Urinary bladder (tissue), 4 donors: ENCODE measurements around the gene INPPL1. TPM values are rescaled to one million over a fixed set of nuclear protein-coding genes. Genes with fewer than 3 reads are reported as not detected.

Experiments
- DNase-seq: peaks from one replicate; pipeline ENCODE4 v3.0.0-alpha.2; 2015; ENCODE audit errors: extremely low spot score
- H3K27ac ChIP-seq: one replicate; pipeline ENCODE4 v1.5.1; 2013; ENCODE audit warnings: low read depth, mild to moderate bottlenecking, moderate library complexity
- H3K36me3 ChIP-seq: one replicate; pipeline ENCODE4 v1.6.1; 2013; ENCODE audit warnings: mild to moderate bottlenecking, moderate library complexity; ENCODE audit not compliant: insufficient read depth
- H3K4me1 ChIP-seq: one replicate; pipeline ENCODE4 v1.6.1; 2013; ENCODE audit warnings: mild to moderate bottlenecking, moderate library complexity; ENCODE audit not compliant: insufficient read depth
- H3K4me3 ChIP-seq: one replicate; pipeline ENCODE4 v1.5.1; 2013; ENCODE audit warnings: low read depth, low read length
- WGBS: extraction: QIAGEN DNeasy Blood & Tissue Kit; methylation state at CpG from one replicate; pipeline ENCODE4 v1.1.7; 2013; 5-methylcytosine and 5-hydroxymethylcytosine counted together
- polyA plus RNA-seq: library from polyadenylated mRNA; stranded (reverse); fragments of 200-250 nt; gene quantifications from one replicate; pipeline ENCODE4 v1.2.3, GENCODE V29; 2013
- total RNA-seq: library from RNA; depleted of rRNA; stranded (reverse); fragments of >200 nt; gene quantifications from one replicate; pipeline ENCODE4 v1.2.3, GENCODE V29; 2014
- donor health status: healthy with polysubstance abuse.
- donor health status: healthy.

The INPPL1 gene
- total and polyA plus RNA-seq, 2 donors, result 40.2 to 86.0 TPM

GRCh38 chr11:72233056-72233772 is 8.6 kb downstream of the INPPL1 start:
- Histone ChIP-seq H3K36me3 (peaks cover 7% of the 10 kb centered on the region), H3K27ac (no peak overlapping the region), H3K4me1 (no peaks in the 10 kb centered on the region), H3K4me3 (no peak overlapping the region)
- DNase-seq, result no peak
- WGBS, result 90% methylated on average over 13 of the region's 13 CpGs

DNA sequence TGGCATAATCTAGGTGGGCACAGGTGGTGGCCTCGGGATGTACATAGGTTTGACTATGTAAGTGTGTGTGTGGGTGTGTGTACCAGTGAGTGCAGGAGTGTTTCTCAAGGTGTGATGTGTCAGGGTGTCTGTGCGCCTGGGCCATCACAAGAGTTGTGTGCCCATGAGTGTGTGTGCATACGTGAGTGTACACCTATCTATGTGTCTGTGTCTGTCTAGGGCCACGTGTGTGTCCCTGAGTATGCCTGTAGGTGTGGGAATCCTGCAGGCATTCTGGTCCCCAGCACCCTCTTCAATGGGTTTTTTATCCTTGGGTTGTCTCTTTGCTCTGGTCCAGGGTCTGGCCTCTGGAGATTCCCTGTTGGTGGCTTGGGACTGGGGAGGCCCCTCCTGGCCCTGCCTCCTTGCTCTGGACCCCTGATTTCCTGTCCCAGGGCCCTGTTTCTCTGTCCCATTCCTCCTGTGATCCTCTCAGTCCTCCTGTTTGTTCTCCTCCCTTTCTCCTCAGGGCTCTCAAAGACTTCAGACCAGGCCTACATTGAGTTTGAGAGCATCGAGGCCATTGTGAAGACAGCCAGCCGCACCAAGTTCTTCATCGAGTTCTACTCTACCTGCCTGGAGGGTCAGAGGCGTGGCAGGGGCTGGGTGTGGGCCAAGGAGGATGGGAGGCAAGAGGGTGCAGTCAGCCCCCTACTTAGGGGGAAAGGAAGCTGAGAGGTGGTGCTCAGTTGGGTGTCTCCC is 9.4 kb downstream of the INPPL1 start:
- DNase-seq, result no peak
- Histone ChIP-seq H3K4me1 (no peaks in the 10 kb centered on the region), H3K27ac (no peak overlapping the region), H3K4me3 (no peak overlapping the region), H3K36me3 (peaks cover 7% of the 10 kb centered on the region)
- 90% methylated on average over 8 of the region's 8 CpGs for WGBS

DNA sequence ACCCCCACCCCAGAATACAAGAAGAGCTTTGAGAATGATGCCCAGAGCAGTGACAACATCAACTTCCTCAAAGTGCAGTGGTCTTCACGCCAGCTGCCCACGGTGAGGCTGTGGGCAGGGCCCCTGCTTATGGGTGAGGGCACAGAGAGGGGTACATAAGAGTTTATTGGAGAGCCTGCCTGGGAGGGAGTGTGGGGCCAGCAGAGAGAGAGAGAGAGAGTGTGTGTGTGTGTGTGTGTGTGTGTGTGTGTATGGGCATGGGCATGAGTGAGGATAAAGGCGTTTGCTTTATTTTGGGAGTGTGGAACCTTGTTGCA is 9.9 kb downstream of the INPPL1 start:
- 72% methylated on average over 3 of the region's 3 CpGs for WGBS
- Histone ChIP-seq H3K4me1 (no peaks in the 10 kb centered on the region), H3K36me3 (peaks cover 7% of the 10 kb centered on the region), H3K27ac (no peak overlapping the region), H3K4me3 (no peak overlapping the region)
- no peak for DNase-seq

DNA sequence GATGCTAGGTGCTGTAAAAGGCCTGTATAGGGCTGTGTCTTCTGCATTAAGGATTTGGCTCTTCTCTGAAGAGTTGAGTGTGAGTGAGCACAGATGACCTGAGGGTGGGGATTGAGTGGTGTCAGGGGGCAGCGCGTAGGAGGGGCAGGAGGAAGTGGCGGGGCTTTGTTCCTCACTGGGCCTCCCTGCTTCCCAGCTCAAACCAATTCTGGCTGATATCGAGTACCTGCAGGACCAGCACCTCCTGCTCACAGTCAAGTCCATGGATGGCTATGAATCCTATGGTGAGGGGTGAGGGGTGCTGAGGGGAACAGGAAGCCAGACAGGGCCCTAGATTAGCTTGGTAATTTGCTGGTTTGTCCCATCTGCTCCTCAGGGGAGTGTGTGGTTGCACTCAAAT is 10.4 kb downstream of the INPPL1 start:
- Histone ChIP-seq H3K27ac (no peak overlapping the region), H3K4me1 (no peaks in the 10 kb centered on the region), H3K36me3 (peaks cover 7% of the 10 kb centered on the region), H3K4me3 (no peak overlapping the region)
- WGBS, result 92% methylated on average over 4 of the region's 4 CpGs
- no peak for DNase-seq

GRCh38 chr11:72235351-72236057 is 10.9 kb downstream of the INPPL1 start:
- Histone ChIP-seq H3K27ac (no peak overlapping the region), H3K4me3 (no peak overlapping the region), H3K36me3 (peaks cover 7% of the 10 kb centered on the region), H3K4me1 (no peaks in the 10 kb centered on the region)
- WGBS, result 89% methylated on average over 17 of the region's 17 CpGs
- DNase-seq, result no peak

DNA sequence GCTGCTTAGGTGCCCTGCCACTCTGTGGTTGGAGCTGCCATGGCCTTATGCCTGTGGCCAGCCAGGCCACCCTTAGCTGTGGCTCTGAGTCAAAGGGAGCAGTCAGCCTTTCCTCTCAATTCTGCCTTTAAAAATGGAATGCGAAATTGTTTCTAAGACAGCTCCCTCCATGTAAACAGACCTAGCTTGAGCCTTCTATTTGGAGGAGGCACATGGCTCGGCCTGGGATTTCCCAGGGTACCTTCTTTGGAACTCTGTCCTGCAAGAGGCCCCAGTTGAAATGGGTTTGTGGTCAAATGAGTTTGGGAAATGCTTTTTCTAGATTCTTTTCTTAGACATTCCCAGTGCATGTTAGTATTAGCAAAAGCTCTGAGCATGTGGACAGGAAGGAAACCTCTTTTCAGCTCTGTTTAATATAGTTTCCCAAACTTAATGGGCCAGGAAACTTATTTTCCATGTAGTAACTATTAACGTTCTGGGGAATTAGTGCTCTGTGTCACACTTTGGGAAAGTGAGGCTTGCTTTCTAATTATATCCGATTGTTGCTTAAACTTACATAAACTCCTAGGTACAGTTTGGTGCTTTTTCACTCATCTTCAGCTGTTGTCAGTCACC is 11.6 kb downstream of the INPPL1 start:
- Histone ChIP-seq H3K4me1 (peaks cover 2% of the 10 kb centered on the region), H3K36me3 (peaks cover 7% of the 10 kb centered on the region), H3K27ac (no peak overlapping the region), H3K4me3 (no peak overlapping the region)
- 52% methylated on average over 4 of the region's 4 CpGs for WGBS
- no peak for DNase-seq

DNA sequence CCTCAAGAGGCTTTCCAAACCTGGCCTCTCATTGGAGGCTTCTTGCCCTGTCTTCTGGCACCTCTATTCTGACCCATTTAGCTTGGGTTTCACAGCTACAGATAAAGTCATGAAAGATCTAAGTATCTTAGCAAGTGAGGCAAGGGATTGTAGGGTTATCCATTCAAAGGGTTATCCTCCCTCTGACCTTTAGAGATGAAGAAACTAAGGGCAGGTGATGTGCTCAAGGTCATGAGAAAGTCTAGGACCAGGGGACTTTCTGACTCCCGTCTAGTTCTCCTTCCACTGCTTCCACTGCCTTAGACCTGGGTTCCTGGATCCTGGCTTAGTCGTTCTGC is 12.2 kb downstream of the INPPL1 start:
- Histone ChIP-seq H3K27ac (no peak overlapping the region), H3K4me3 (no peak overlapping the region), H3K4me1 (peaks cover 2% of the 10 kb centered on the region), H3K36me3 (peaks cover 6% of the 10 kb centered on the region)
- WGBS, result 79% methylated on average over 2 of the region's 2 CpGs
- no peak for DNase-seq

DNA sequence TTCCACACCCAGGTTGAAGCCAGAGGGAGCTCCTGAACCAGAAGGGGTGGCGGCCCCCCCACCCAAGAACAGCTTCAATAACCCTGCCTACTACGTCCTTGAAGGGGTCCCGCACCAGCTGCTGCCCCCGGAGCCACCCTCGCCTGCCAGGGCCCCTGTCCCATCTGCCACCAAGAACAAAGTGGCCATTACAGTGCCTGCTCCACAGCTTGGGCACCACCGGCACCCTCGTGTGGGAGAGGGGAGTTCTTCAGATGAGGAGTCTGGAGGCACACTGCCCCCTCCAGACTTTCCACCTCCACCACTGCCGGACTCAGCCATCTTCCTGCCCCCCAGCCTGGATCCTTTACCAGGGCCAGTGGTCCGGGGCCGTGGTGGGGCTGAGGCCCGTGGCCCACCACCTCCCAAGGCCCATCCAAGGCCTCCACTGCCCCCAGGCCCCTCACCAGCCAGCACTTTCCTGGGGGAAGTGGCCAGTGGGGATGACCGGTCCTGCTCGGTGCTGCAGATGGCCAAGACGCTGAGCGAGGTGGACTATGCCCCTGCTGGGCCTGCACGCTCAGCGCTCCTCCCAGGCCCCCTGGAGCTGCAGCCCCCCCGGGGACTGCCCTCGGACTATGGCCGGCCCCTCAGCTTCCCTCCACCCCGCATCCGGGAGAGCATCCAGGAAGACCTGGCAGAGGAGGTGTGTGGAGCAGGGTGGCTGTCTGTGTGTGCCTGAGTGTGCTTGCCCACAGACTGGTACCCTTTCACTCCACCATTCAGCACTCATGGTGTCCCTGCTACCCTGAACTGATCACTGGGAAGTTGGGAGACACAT is 12.8 kb downstream of the INPPL1 start:
- peaks cover 5% of the 10 kb centered on the region for H3K36me3 ChIP-seq
- H3K27ac ChIP-seq, result no peak overlapping the region
- WGBS, result 73% methylated on average over 22 of the region's 22 CpGs
- H3K4me3 ChIP-seq, result no peak overlapping the region
- no peak for DNase-seq
- H3K4me1 ChIP-seq, result peaks cover 2% of the 10 kb centered on the region

- DNase-seq, result no peak
- 37% methylated on average over 16 of the region's 16 CpGs for WGBS
- peaks cover 2% of the 10 kb centered on the region for H3K4me1 ChIP-seq
- no peak overlapping the region for H3K4me3 ChIP-seq
- H3K27ac ChIP-seq, result no peak overlapping the region
- peaks cover 5% of the 10 kb centered on the region for H3K36me3 ChIP-seq
Measured at GRCh38 chr11:72238040-72238450, 13.5 kb downstream of the INPPL1 start.

DNA sequence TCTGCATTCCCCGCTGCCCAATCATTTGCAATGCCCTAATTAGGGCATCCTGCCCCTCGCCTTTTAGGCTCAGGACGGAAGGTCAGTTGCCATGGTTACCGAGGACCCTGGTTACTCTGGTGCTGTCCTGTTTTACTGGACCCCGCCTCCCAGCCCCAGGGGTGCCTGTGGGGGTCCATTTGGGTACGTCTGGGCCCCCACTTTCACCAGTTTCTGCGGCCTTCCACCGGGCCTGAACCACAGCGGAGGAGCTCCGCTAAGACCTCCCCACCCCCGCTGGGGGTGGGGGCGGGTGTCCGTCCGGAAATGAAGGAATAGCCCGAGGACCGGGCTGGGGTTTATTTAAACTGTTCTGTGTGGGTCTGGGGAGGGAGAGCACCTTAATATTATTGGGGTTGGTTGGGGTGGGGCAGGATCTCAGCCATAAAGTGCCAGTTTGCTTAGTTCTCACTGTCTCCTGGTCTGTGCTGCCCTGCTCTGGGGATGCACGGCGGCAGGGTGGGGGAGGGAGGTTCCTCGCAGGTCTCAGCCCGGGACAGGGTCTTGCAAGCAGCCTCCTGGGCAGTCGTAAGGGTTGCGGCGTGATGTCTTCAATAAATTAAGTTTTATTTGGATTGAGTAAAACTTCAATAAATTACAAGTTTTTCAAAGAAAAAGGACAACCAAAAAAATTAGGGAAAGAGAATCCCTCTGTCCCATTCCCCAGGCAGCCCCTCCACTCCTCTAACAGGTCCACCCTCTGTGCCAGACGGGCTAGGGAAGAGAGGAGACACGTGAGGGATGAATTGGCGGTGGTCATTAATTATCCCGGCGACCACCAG is 14.1 kb downstream of the INPPL1 start:
- no peak overlapping the region for H3K4me3 ChIP-seq
- no peak overlapping the region for H3K27ac ChIP-seq
- DNase-seq, result no peak
- H3K4me1 ChIP-seq, result peaks cover 2% of the 10 kb centered on the region
- WGBS, result 67% methylated on average over 28 of the region's 28 CpGs
- H3K36me3 ChIP-seq, result peaks cover 5% of the 10 kb centered on the region

GRCh38 chr11:72239313-72239848 is 14.8 kb downstream of the INPPL1 start:
- DNase-seq, result no peak
- Histone ChIP-seq H3K4me3 (peak overlapping the region; percentile 34), H3K27ac (no peak overlapping the region), H3K4me1 (peaks cover 2% of the 10 kb centered on the region), H3K36me3 (peaks cover 2% of the 10 kb centered on the region)
- WGBS, result 10% methylated on average over 25 of the region's 25 CpGs

DNA sequence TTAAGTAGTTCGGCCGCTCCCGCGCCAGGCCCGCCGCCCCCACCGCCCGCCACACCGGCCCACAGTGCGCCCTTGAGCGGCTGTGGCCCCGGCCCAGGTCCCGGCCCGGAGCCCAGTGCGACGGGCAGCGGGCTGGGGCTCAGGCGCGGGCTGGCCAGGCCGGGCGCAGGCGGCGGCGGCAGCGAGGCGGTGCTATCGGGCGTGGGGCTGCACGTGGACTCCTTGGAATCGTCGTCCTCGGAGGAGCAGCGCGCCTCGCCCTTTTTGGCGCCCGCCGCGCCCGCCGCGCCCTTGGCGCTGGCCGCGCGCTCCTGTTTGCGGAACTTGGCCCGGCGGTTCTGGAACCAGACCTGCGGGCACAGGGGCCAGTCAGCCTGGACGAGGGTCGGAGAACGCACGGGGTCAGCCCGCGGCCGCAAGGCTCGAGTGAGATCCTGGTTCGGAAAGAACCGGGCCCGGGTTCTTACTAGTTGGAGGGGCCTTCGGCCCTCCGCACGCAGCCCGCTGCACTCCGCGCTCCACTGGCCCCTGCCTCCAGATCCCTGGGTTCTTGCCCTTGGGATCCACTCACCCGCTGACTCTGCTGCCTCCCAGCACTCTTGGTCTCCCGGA is 15.4 kb downstream of the INPPL1 start:
- peaks cover 2% of the 10 kb centered on the region for H3K36me3 ChIP-seq
- no peak for DNase-seq
- peaks cover 2% of the 10 kb centered on the region for H3K4me1 ChIP-seq
- H3K27ac ChIP-seq, result no peak overlapping the region
- peak overlapping the region; percentile 34 for H3K4me3 ChIP-seq
- 1% methylated on average over 69 of the region's 69 CpGs for WGBS
